Heart right ventricle (tissue), 16 donors: ENCODE data around the gene AFF1. TPM values are rescaled to one million over a fixed set of nuclear protein-coding genes. Genes with fewer than 3 reads are reported as not detected.

Experiments used
- ATAC-seq, 8 donors: fragments of 200-7000 bp; cut with Tn5 transposase; one replicate each; pipeline ENCODE4 v1.9.1; 2020; ENCODE audit warnings: mild to moderate bottlenecking in 8 of 8, moderate library complexity in 8 of 8, moderate number of reproducible peaks in 1 of 8
- DNase-seq, 2 donors: peaks; one replicate each; pipeline ENCODE4 v3.0.0-alpha.2; 2020
- H3K27ac ChIP-seq, 10 donors: fragments of 200-600 bp; sonication (generic) in 2 of 10; one replicate each; pipeline versions ENCODE4 v1.5.0 to v1.8.0; 2020 to 2022; ENCODE audit warnings: mild to moderate bottlenecking in 3 of 10
- H3K27me3 ChIP-seq, 7 donors: fragments of 200-600 bp; one replicate each; pipeline ENCODE4 v1.8.0; 2021 to 2022; ENCODE audit warnings: mild to moderate bottlenecking in 2 of 7
- H3K36me3 ChIP-seq, 9 donors: fragments of 200-600 bp; sonication (generic) in 1 of 9; one replicate each; pipeline versions ENCODE4 v1.5.0 to v1.8.0; 2020 to 2022; ENCODE audit warnings: mild to moderate bottlenecking in 2 of 9
- H3K4me1 ChIP-seq, 9 donors: fragments of 200-600 bp; sonication (generic) in 1 of 9; one replicate each; pipeline versions ENCODE4 v1.5.0 to v1.8.0; 2020 to 2022; ENCODE audit warnings: mild to moderate bottlenecking in 4 of 9
- H3K4me3 ChIP-seq, 10 donors: fragments of 200-600 bp; sonication (generic) in 2 of 10; one replicate each; pipeline versions ENCODE4 v1.5.0 to v1.8.0; 2020 to 2022; ENCODE audit warnings: mild to moderate bottlenecking in 7 of 10, moderate library complexity in 2 of 10
- H3K9me3 ChIP-seq, 11 donors: fragments of 200-600 bp in 10 of 11; sonication (generic) in 2 of 11; one replicate each; pipeline versions ENCODE4 v1.5.0 to v1.8.0; 2013 to 2022; ENCODE audit warnings: mild to moderate bottlenecking in 2 of 11, control low read depth in 1 of 11, moderate library complexity in 1 of 11
- WGBS, 2 donors: extraction: QIAGEN DNeasy Blood & Tissue Kit; methylation state at CpG; one replicate each; pipeline ENCODE4 v1.1.7; 2013; ENCODE audit warnings: inconsistent platforms in 1 of 2; 5-methylcytosine and 5-hydroxymethylcytosine counted together
- intact Hi-C, 10 donors: fragments of 100-400 bp; cut with DNase I; formaldehyde crosslinking; loops; one replicate each; pipeline versions ENCODE4 v1.11.1 to v1.14.2; 2022
- polyA plus RNA-seq, 2 donors: library from polyadenylated mRNA; stranded (reverse); fragments of 200-250 nt; gene quantifications; one replicate each; pipeline ENCODE4 v1.2.3, GENCODE V29; 2013
- total RNA-seq, 10 donors: library from RNA; stranded (reverse); fragmentation: NEBNext Ultra II Directional in 3 of 10; extraction: Animal tissue kit (Norgen Biotek cat#: 25700) in 3 of 10; gene quantifications; one replicate each; pipeline versions ENCODE4 v1.2.1 to v1.2.4, GENCODE V29; 2021 to 2023
- TF ChIP-seq, protein P1 (sequence below), 9 donors: fragments of 200-600 bp; sonication (generic) in 2 of 9; IDR thresholded peaks; one replicate each; pipeline versions ENCODE4 v1.5.0 to v1.8.0; 2021 to 2022; ENCODE audit warnings: antibody characterized with exemption in 9 of 9, mild to moderate bottlenecking in 5 of 9, moderate library complexity in 1 of 9
- donor health status: Arrhythmogenic right ventricular cardiomyopathy.
- donor health status: ischemic (EF 13 %, LVEDD 7.1; RV severe dilation, severe dysfunction).
- donor health status: healthy with polysubstance abuse.
- donor health status: DM: no; HTN: yes; CAD: no.
- donor health status: DM: no; HTN: no; CAD: no.
- donor health status: ischemic (EF 25% LVEDD 6.9; RV normal size, moderate dysfunction).
- donor health status: ischemic (EF 25% LVEDD 5.7; RV mildly dilated, moderate dysfunction).
- donor health status: healthy.
- donor health status: DM: yes; HTN: yes; CAD: no.
- donor health status: Ischemic cardiomyopathy.
- donor health status: ischemic (EF 35%, LVEDD 5.7; RV mildly dilated, moderate dysfunction).
- donor health status: nonischemic (EF 11% LVEDD 7.7; RV severe dilation, severe dysfunction).
- donor health status: DM: yes; HTN: yes; CAD: no.
- donor health status: PGD.
- donor health status: ischemic (EF 29% LVEDD 5.4; RV normal size, mild dysfunction).
- donor health status: nonischemic (EF 23%, LVEDD 6.1; RV moderate dilation, normal function).

AFF1 gene
- total and polyA plus RNA-seq, 12 donors: 44.4 to 90.2 (median 74.5) TPM

GRCh38 chr4:86916392-86916791 is 18.4 kb upstream of the AFF1 start:
- peaks cover 0 to 20% (median 0%) of the 10 kb centered on the region in 9 donors for H3K4me1 ChIP-seq
- H3K4me3 ChIP-seq: no peak overlapping the region
- no peaks in the 10 kb centered on the region for H3K9me3 ChIP-seq
- intact Hi-C loops: no loop called here
- ATAC-seq (no peak), DNase-seq (no peak)
- H3K36me3 ChIP-seq: peaks cover 0 to 16% (median 0%) of the 10 kb centered on the region in 9 donors
- TF ChIP-seq, protein P1, sequence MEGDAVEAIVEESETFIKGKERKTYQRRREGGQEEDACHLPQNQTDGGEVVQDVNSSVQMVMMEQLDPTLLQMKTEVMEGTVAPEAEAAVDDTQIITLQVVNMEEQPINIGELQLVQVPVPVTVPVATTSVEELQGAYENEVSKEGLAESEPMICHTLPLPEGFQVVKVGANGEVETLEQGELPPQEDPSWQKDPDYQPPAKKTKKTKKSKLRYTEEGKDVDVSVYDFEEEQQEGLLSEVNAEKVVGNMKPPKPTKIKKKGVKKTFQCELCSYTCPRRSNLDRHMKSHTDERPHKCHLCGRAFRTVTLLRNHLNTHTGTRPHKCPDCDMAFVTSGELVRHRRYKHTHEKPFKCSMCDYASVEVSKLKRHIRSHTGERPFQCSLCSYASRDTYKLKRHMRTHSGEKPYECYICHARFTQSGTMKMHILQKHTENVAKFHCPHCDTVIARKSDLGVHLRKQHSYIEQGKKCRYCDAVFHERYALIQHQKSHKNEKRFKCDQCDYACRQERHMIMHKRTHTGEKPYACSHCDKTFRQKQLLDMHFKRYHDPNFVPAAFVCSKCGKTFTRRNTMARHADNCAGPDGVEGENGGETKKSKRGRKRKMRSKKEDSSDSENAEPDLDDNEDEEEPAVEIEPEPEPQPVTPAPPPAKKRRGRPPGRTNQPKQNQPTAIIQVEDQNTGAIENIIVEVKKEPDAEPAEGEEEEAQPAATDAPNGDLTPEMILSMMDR (IDR thresholded peaks at IDR 0.05): no peak
- WGBS, 2 donors: 67 to 95% methylated on average over 1 of the region's 1 CpG
- no peaks in the 10 kb centered on the region for H3K27me3 ChIP-seq
- H3K27ac ChIP-seq: no peak overlapping the region

- WGBS, 2 donors: 94 to 97% methylated on average over 4 of the region's 4 CpGs
- no peak overlapping the region for H3K4me3 ChIP-seq
- TF ChIP-seq, protein P1 (IDR thresholded peaks at IDR 0.05): no peak
- H3K36me3 ChIP-seq: peaks cover 0 to 16% (median 0%) of the 10 kb centered on the region in 9 donors
- no peak overlapping the region for H3K27ac ChIP-seq
- H3K27me3 ChIP-seq: no peaks in the 10 kb centered on the region
- H3K9me3 ChIP-seq: no peaks in the 10 kb centered on the region
- intact Hi-C loops: no loop called here
- no peak for ATAC-seq
- H3K4me1 ChIP-seq: peaks cover 0 to 21% (median 0%) of the 10 kb centered on the region in 9 donors
- no peak for DNase-seq
These were observed 17.4 kb upstream of the AFF1 start for GRCh38 chr4:86917212-86918039.

DNA sequence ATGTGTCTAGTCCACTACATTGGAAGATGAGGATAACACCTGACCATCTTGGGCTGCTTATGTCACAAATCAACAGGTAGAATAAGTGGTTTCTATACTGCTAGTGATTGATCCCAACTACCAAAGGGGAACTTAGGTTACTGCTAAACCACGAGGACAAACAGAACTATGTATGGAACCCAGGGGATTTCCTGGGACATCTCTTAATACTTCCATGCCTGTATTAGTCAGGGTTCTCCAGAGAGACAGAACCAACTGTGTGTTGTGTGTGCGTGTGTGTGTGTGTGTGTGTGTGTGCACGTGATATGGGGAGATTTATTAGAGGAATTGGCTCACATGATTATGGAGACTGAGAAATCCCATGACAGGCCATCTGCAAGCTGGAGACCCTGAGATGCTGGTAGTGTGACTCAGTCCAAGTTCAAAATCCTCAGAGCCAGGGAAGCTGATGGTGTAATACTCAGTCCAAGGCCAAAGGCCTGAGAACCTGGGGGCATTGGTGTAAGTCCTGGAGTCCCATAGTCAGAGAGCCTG is 16.2 kb upstream of the AFF1 start:
- no peaks in the 10 kb centered on the region for H3K9me3 ChIP-seq
- WGBS, 2 donors: 57 to 63% methylated on average over 3 of the region's 3 CpGs
- intact Hi-C loops: no loop called here
- peak in 1 of 8 donors; percentile 20 for ATAC-seq
- no peak for DNase-seq
- no peak overlapping the region for H3K27ac ChIP-seq
- no peaks in the 10 kb centered on the region for H3K27me3 ChIP-seq
- TF ChIP-seq, protein P1 (IDR thresholded peaks at IDR 0.05): no peak
- peaks cover 0 to 24% (median 0%) of the 10 kb centered on the region in 9 donors for H3K4me1 ChIP-seq
- H3K4me3 ChIP-seq: no peak overlapping the region
- peaks cover 0 to 16% (median 0%) of the 10 kb centered on the region in 9 donors for H3K36me3 ChIP-seq

DNA sequence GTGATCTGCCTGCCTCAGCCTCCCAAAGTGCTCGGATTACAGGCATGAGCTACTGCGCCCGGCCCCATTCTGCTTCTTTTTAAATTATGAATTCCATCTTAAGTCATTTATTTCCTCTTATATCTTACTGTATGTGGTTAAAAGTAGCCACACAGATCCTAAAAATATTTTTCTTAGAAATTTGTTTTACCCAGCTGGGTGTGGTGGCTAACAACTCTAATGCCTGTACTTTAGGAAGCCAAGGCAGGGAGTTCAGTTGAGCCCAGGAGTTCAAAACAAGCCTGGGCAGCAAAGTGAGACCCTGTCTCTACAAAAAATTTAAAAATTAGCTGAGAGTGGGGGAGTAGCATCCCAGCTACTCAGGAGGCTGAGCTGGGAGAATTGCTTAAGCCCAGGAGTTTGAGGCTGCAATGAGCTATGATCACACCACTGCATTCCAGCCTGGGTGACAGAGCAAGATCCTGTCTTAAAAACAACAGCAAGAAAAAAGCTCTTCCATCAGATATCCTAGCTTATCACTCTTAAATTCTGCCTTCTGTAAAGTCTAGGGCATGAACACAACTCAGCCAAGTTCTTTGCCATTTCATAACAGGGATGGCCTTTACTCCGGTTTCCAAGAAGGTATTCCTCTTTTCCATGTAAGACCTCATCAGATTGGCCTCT is 15.1 kb upstream of the AFF1 start:
- H3K36me3 ChIP-seq: peaks cover 0 to 17% (median 0%) of the 10 kb centered on the region in 9 donors
- DNase-seq (no peak), ATAC-seq (no peak)
- TF ChIP-seq, protein P1 (IDR thresholded peaks at IDR 0.05): no peak
- H3K9me3 ChIP-seq: no peaks in the 10 kb centered on the region
- H3K27ac ChIP-seq: no peak overlapping the region
- no peak overlapping the region for H3K4me3 ChIP-seq
- intact Hi-C loops: loop anchor here in 8 of 10 donors (2.0 to 10.0 kb wide), 6 partner anchors 88 to 318 kb away; no protein-coding TSS in a partner anchor
- H3K4me1 ChIP-seq: peaks cover 0 to 24% (median 0%) of the 10 kb centered on the region in 9 donors
- no peaks in the 10 kb centered on the region for H3K27me3 ChIP-seq
- 92 to 97% methylated on average over 4 of the region's 4 CpGs for WGBS, 2 donors
